B cell (primary cell): ENCODE results near the gene SPRY2. TPM values are rescaled to one million over a fixed set of nuclear protein-coding genes. Genes with fewer than 3 reads are reported as not detected.

Experiments used
- ATAC-seq: fragments of 200-7000 bp; cut with Tn5 transposase; one replicate; pipeline ENCODE4 v1.10.0; 2021; ENCODE audit warnings: low read depth, mild to moderate bottlenecking, moderate number of reproducible peaks, moderate library complexity
- CTCF ChIA-PET: fragments of 350-600 bp; sonication (Branson Sonifier 250); formaldehyde crosslinking; loops from one replicate; lab custom pipeline; 2021; ENCODE audit warnings: antibody characterized with exemption, inconsistent platforms; lab: Charles Lee
- POLR2A ChIA-PET: fragments of 350-600 bp; sonication (Branson Sonifier 250); formaldehyde crosslinking; loops from one replicate; lab custom pipeline; 2021; ENCODE audit warnings: antibody characterized with exemption; lab: Charles Lee
- DNase-seq: peaks from one replicate; pipeline ENCODE4 v3.0.0; 2013
- H2AFZ ChIP-seq: 2 replicates; pipeline ENCODE4 v1.6.1; 2012; ENCODE audit warnings: mild to moderate bottlenecking, low read depth, low read length; ENCODE audit not compliant: insufficient read depth, poor library complexity, severe bottlenecking
- H3K27ac ChIP-seq, 2 donors: 1 replicate in 1 of 2; 2 replicates in 1 of 2; pipeline ENCODE4 v1.5.1; 2012 to 2013; ENCODE audit warnings: low read length in 2 of 2, mild to moderate bottlenecking in 2 of 2, moderate library complexity in 1 of 2
- H3K27me3 ChIP-seq, 4 experiments: fragments of 200-600 bp in 1 of 4; sonication (generic) in 1 of 4; replicated peaks in 1 of 4; 1 replicate in 2 of 4; 2 replicates in 2 of 4; pipeline versions ENCODE4 v1.6.1 to v1.7.0; 2013 to 2016; ENCODE audit warnings: low read length in 3 of 4, mild to moderate bottlenecking in 2 of 4, mixed read lengths in 1 of 4, moderate library complexity in 1 of 4; ENCODE audit not compliant: insufficient read depth in 4 of 4, control insufficient read depth in 3 of 4; ENCODE audit errors: control extremely low read depth in 1 of 4
- H3K36me3 ChIP-seq, 2 experiments: replicated peaks in 1 of 2; 1 replicate in 1 of 2; 2 replicates in 1 of 2; pipeline versions ENCODE4 v1.6.1 to v1.7.1; 2013; ENCODE audit warnings: low read length in 1 of 2; ENCODE audit not compliant: insufficient read depth in 2 of 2, control insufficient read depth in 1 of 2; ENCODE audit errors: control extremely low read depth in 1 of 2, extremely low read depth in 1 of 2
- H3K4me1 ChIP-seq, 2 donors: fragments of 200-600 bp in 1 of 2; sonication (generic) in 1 of 2; 1 replicate in 1 of 2; 2 replicates in 1 of 2; pipeline versions ENCODE4 v1.5.1 to v1.6.1; 2013 to 2017; ENCODE audit warnings: low read length in 2 of 2; ENCODE audit not compliant: control insufficient read depth in 2 of 2, insufficient read depth in 2 of 2
- H3K4me2 ChIP-seq: replicated peaks from 2 replicates; pipeline ENCODE3; 2012; ENCODE audit warnings: mild to moderate bottlenecking, low read depth, low read length; ENCODE audit not compliant: poor library complexity, severe bottlenecking
- H3K4me3 ChIP-seq, 5 experiments: fragments of 200-600 bp in 1 of 5; sonication (generic) in 1 of 5; 1 replicate in 3 of 5; 2 replicates in 2 of 5; pipeline versions ENCODE4 v1.5.1 to v1.7.0; 2011 to 2016; ENCODE audit warnings: low read length in 4 of 5, mild to moderate bottlenecking in 4 of 5, low read depth in 2 of 5, control low read depth in 1 of 5, moderate library complexity in 1 of 5; ENCODE audit not compliant: insufficient read depth in 1 of 5; ENCODE audit errors: control extremely low read depth in 1 of 5, extremely low read depth in 1 of 5
- H3K79me2 ChIP-seq: fragments of 200-600 bp; sonication (generic); one replicate; pipeline ENCODE4 v1.6.0; 2016; ENCODE audit warnings: low read length; ENCODE audit not compliant: control insufficient read depth, insufficient read depth
- H3K9ac ChIP-seq: fragments of 200-600 bp; sonication (generic); 2 replicates; pipeline ENCODE4 v1.6.1; 2017; ENCODE audit warnings: mild to moderate bottlenecking, low read length, moderate library complexity
- H3K9me3 ChIP-seq, 3 donors: one replicate each; pipeline versions ENCODE4 v1.6.1 to v1.7.1; 2013; ENCODE audit warnings: low read length in 2 of 3; ENCODE audit not compliant: control insufficient read depth in 2 of 3, insufficient read depth in 1 of 3; ENCODE audit errors: control extremely low read depth in 1 of 3
- H4K20me1 ChIP-seq: 2 replicates; pipeline ENCODE4 v1.6.0; 2012; ENCODE audit warnings: mild to moderate bottlenecking, low read length; ENCODE audit not compliant: insufficient read depth, control insufficient read depth, poor library complexity, severe bottlenecking
- H3K27ac Mint-ChIP-seq: one replicate; pipeline ENCODE4 v1.8.0; 2021; ENCODE audit warnings: mixed read lengths
- H3K27me3 Mint-ChIP-seq: one replicate; pipeline ENCODE4 v1.8.0; 2021; ENCODE audit warnings: mixed read lengths
- H3K4me1 Mint-ChIP-seq: one replicate; pipeline ENCODE4 v1.8.0; 2021; ENCODE audit warnings: mixed read lengths
- H3K4me3 Mint-ChIP-seq: one replicate; pipeline ENCODE4 v1.8.0; 2021; ENCODE audit warnings: mixed read lengths
- H3K9me3 Mint-ChIP-seq: one replicate; pipeline ENCODE4 v1.8.0; 2022; ENCODE audit warnings: mixed read lengths; ENCODE audit not compliant: insufficient read depth
- EZH2 ChIP-seq: IDR thresholded peaks from 2 replicates; pipeline ENCODE4 v1.6.1; 2012; ENCODE audit warnings: borderline replicate concordance, low read depth, mild to moderate bottlenecking, moderate library complexity, low read length; ENCODE audit not compliant: insufficient read depth, poor library complexity, severe bottlenecking
- WGBS: methylation state at CpG from one replicate; pipeline ENCODE4 v1.1.5; 2013; ENCODE audit warnings: missing lambda C conversion rate; ENCODE audit not compliant: insufficient coverage; 5-methylcytosine and 5-hydroxymethylcytosine counted together
- intact Hi-C: fragments of 100-400 bp; cut with micrococcal nuclease; formaldehyde crosslinking; loops from one replicate; pipeline ENCODE4 v1.10.0; 2022
- polyA plus RNA-seq: library from polyadenylated mRNA; depleted of rRNA; stranded (reverse); fragments of >200 nt; gene quantifications from 2 replicates; pipeline ENCODE4 v1.2.3, GENCODE V29; 2012
- total RNA-seq, 2 donors: library from RNA; stranded (reverse); fragments of 120-200 nt in 1 of 2; gene quantifications; 1 replicate in 1 of 2; 2 replicates in 1 of 2; pipeline versions ENCODE4 v1.2.3 to v1.2.4, GENCODE V29; 2013 to 2022
- TF ChIP-seq, protein P1 (sequence below): fragments of 200-600 bp; IDR thresholded peaks from one replicate; pipeline ENCODE4 v1.8.0; 2022; ENCODE audit warnings: antibody characterized with exemption, mild to moderate bottlenecking

Gene SPRY2
- total and polyA plus RNA-seq, 2 donors (not counting 1 experiment from before 2014, with no cell fraction given): 0.86 to 0.96 TPM

DNA sequence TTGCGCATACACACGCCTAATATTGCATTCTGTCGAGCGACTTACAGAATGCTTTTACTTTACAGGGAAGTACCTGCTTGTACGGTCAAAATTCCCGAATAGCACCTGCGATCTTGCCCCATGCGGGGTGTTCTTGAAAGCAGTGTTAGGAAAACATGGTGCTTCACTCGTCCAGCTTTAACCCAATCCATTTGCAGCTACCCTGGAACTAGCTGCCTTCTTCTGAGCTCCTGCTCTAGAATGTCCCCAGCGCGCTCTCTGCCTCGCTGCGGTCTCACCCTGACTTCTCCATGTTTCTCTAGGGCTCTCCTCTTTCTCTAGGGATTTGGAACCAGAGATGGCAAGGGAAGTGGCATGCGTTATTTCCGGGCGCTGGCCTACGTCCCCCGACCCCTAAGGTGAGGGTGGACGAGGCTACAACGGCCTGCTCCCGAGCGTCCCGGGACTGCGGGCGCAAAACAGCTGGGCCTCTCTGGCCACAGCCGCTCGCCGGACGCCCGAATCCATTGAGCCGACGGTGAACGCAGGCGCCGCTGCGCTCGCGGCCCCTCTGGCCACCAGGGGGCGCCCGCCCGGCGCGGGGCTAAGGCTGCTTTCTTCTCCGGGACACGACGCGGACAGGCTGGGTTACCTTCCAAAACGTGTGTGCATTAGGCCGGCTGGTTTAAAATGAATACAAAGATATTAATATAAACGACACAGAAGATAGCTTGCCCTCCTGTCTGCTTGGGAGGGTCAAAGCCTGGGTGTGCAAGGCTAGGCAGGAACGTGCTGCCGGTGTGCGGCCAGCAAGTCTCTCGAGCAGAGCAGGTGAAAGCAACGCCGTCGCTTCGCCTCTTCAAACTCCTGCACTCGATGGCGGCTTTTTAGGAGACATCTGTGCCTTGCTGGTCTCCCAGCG, 1.8 kb upstream of the SPRY2 start:
- no peaks in the 10 kb centered on the region for H4K20me1 ChIP-seq
- peak overlapping the region; percentile 67 for H3K9ac ChIP-seq
- POLR2A ChIA-PET: interaction anchor here (0.6 kb wide), 1 partner anchor 113 kb away, joined by 3 read pairs; no protein-coding TSS in a partner anchor
- DNase-seq (peak; percentile 79), ATAC-seq (peak; percentile 60)
- peaks cover 0 to 9% (median 0%) of the 10 kb centered on the region in 3 donors for H3K9me3 ChIP-seq
- H3K79me2 ChIP-seq: no peaks in the 10 kb centered on the region
- H3K27ac Mint-ChIP-seq: no peak overlapping the region
- peaks cover 23% of the 10 kb centered on the region for H3K4me1 Mint-ChIP-seq
- peak overlapping the region; percentile 95 for H3K4me2 ChIP-seq
- intact Hi-C loops: loop anchor here (5.0 kb wide), 2 partner anchors 110 to 935 kb away; partner anchors contain the start of gene RBM26
- no peak overlapping the region for H3K4me3 Mint-ChIP-seq
- H3K27me3 ChIP-seq: peaks cover 0 to 34% (median 17%) of the 10 kb centered on the region in 4 experiments
- 4% methylated on average over 52 of the region's 61 CpGs for WGBS
- H3K27me3 Mint-ChIP-seq: peaks cover 34% of the 10 kb centered on the region
- H3K4me3 ChIP-seq: peak overlapping the region; percentile 34 to 69 (median 55)
- no peaks in the 10 kb centered on the region for H3K9me3 Mint-ChIP-seq
- TF ChIP-seq, protein P1, sequence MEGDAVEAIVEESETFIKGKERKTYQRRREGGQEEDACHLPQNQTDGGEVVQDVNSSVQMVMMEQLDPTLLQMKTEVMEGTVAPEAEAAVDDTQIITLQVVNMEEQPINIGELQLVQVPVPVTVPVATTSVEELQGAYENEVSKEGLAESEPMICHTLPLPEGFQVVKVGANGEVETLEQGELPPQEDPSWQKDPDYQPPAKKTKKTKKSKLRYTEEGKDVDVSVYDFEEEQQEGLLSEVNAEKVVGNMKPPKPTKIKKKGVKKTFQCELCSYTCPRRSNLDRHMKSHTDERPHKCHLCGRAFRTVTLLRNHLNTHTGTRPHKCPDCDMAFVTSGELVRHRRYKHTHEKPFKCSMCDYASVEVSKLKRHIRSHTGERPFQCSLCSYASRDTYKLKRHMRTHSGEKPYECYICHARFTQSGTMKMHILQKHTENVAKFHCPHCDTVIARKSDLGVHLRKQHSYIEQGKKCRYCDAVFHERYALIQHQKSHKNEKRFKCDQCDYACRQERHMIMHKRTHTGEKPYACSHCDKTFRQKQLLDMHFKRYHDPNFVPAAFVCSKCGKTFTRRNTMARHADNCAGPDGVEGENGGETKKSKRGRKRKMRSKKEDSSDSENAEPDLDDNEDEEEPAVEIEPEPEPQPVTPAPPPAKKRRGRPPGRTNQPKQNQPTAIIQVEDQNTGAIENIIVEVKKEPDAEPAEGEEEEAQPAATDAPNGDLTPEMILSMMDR: peak; percentile 96
- no peak for TF ChIP-seq EZH2
- H3K27ac ChIP-seq: no peak overlapping the region
- no peaks in the 10 kb centered on the region for H3K36me3 ChIP-seq
- peak overlapping the region; percentile 79 for H2AFZ ChIP-seq
- CTCF ChIA-PET: interaction anchor here (0.6 to 3.4 kb wide), 18 partner anchors 14 to 675 kb away, joined by 3 to 17 read pairs (median 4); no protein-coding TSS in a partner anchor
- peaks cover 38 to 39% of the 10 kb centered on the region in 2 donors for H3K4me1 ChIP-seq
